PC-9 (cell line): Measurements from ENCODE around the gene NOC2L. TPM values are rescaled to one million over a fixed set of nuclear protein-coding genes. Genes with fewer than 3 reads are reported as not detected.
"Not testable (repeated sequence)": the region's sequence is repeated elsewhere in the genome, so short reads cannot be mapped to it uniquely, and the experiment has no call there.

Experiments
- BruUV-seq: library from RNA; stranded (reverse); fragments of 400-500 nt; replicated peaks from 2 replicates; lab custom pipeline; 2021; lab: Mats Ljungman, UMichigan
- CTCF ChIA-PET: fragments of 300-600 bp; sonication (Branson Sonifier 250); formaldehyde crosslinking; loops from one replicate; lab custom pipeline; 2022; ENCODE audit warnings: antibody characterized with exemption; lab: Charles Lee
- POLR2A ChIA-PET: fragments of 300-600 bp; sonication (Branson Sonifier 250); formaldehyde crosslinking; loops from one replicate; lab custom pipeline; 2022; ENCODE audit warnings: antibody characterized with exemption; ENCODE audit not compliant: unreplicated experiment; lab: Charles Lee
- DNase-seq, 2 experiments: peaks; one replicate each; pipeline versions ENCODE4 v3.0.0 to v3.0.0-alpha.2; 2015 to 2022; ENCODE audit warnings: mixed read lengths in 1 of 2
- H2AFZ ChIP-seq: fragments of 200-600 bp; sonication (generic); 2 replicates; pipeline ENCODE4 v1.8.1; 2017; ENCODE audit warnings: antibody characterized with exemption
- H3F3A ChIP-seq: fragments of 200-600 bp; sonication (generic); 2 replicates; pipeline ENCODE4 v1.8.1; 2017; ENCODE audit warnings: antibody characterized with exemption, mild to moderate bottlenecking, low read depth; ENCODE audit not compliant: insufficient read depth
- H3K27ac ChIP-seq: fragments of 200-600 bp; sonication (generic); 2 replicates; pipeline ENCODE4 v1.6.1; 2016; ENCODE audit warnings: mixed run types
- H3K27me3 ChIP-seq: fragments of 200-600 bp; sonication (generic); 2 replicates; pipeline ENCODE4 v1.6.1; 2016; ENCODE audit warnings: low read depth, mixed run types; ENCODE audit not compliant: insufficient read depth
- H3K36me3 ChIP-seq: fragments of 200-600 bp; sonication (generic); 2 replicates; pipeline ENCODE4 v1.6.1; 2016; ENCODE audit warnings: low read depth, mixed run types
- H3K4me1 ChIP-seq: fragments of 200-600 bp; sonication (generic); replicated peaks from 2 replicates; pipeline ENCODE4 v1.6.1; 2016; ENCODE audit warnings: mixed run types; ENCODE audit not compliant: insufficient read depth
- H3K4me2 ChIP-seq: fragments of 200-600 bp; sonication (generic); 2 replicates; pipeline ENCODE4 v1.6.1; 2017; ENCODE audit warnings: mixed run types
- H3K4me3 ChIP-seq: fragments of 200-600 bp; sonication (generic); 2 replicates; pipeline ENCODE4 v1.6.1; 2016; ENCODE audit warnings: mixed run types
- H3K79me2 ChIP-seq: fragments of 200-600 bp; sonication (generic); 2 replicates; pipeline ENCODE4 v1.6.1; 2017; ENCODE audit warnings: low read depth, mixed run types
- H3K9me2 ChIP-seq: fragments of 200-600 bp; sonication (generic); 2 replicates; pipeline ENCODE4 v1.8.1; 2017; ENCODE audit warnings: mild to moderate bottlenecking; ENCODE audit not compliant: insufficient read depth
- H3K9me3 ChIP-seq: fragments of 200-600 bp; sonication (generic); 2 replicates; pipeline ENCODE4 v1.8.1; 2016; ENCODE audit warnings: low read depth; ENCODE audit not compliant: insufficient read depth
- H4K20me1 ChIP-seq: fragments of 200-600 bp; sonication (generic); 2 replicates; pipeline ENCODE4 v1.8.1; 2017; ENCODE audit not compliant: insufficient read depth
- CTCF ChIP-seq: fragments of 200-600 bp; sonication (generic); conservative IDR thresholded peaks from 2 replicates; pipeline ENCODE4 v1.6.1; 2017; ENCODE audit warnings: mixed run types, antibody characterized with exemption, mild to moderate bottlenecking, moderate library complexity
- EZH2 ChIP-seq: fragments of 200-600 bp; sonication (generic); IDR thresholded peaks from 2 replicates; pipeline ENCODE4 v1.8.0; 2017; ENCODE audit warnings: antibody characterized with exemption, low read depth
- intact Hi-C: fragments of 100-400 bp; cut with micrococcal nuclease; formaldehyde crosslinking; loops from one replicate; pipeline ENCODE4 v1.10.0; 2022; ENCODE audit not compliant: unreplicated experiment
- total RNA-seq: library from RNA; stranded (reverse); gene quantifications from 2 replicates; pipeline ENCODE4 v1.2.3, GENCODE V29; 2021

The NOC2L gene
- total RNA-seq, 1 experiment from 2014 or later, result 86.4 TPM

GRCh38 chr1:993379-993995 is 34.4 kb upstream of the NOC2L start:
- Histone ChIP-seq H2AFZ (no peak overlapping the region), H3K9me3 (no peaks in the 10 kb centered on the region), H4K20me1 (peaks cover 11% of the 10 kb centered on the region), H3K79me2 (peaks cover 4% of the 10 kb centered on the region; the same call in 1 of the 2 replicates), H3K9me2 (no peaks in the 10 kb centered on the region), H3F3A (peaks cover 13% of the 10 kb centered on the region; the same call in 1 of the 2 replicates), H3K27ac (no peak overlapping the region), H3K4me3 (no peak overlapping the region), H3K27me3 (no peaks in the 10 kb centered on the region), H3K4me2 (no peak overlapping the region), H3K36me3 (no peaks in the 10 kb centered on the region), H3K4me1 (no peaks in the 10 kb centered on the region)
- intact Hi-C loops, result no loop called here
- TF ChIP-seq CTCF (no peak), EZH2 (no peak)
- BruUV-seq, result no TSS peak
- DNase-seq, result no peak
- ChIA-PET CTCF (no interaction called here), POLR2A (no interaction called here)

GRCh38 chr1:992362-992761 is 33.3 kb upstream of the NOC2L start:
- POLR2A ChIA-PET, result no interaction called here
- no peak for DNase-seq
- CTCF ChIA-PET, result no interaction called here
- no peaks in the 10 kb centered on the region for H3K27me3 ChIP-seq
- H2AFZ ChIP-seq, result no peak overlapping the region
- no peaks in the 10 kb centered on the region for H3K9me2 ChIP-seq
- H3K4me2 ChIP-seq, result no peak overlapping the region
- no peaks in the 10 kb centered on the region for H3K79me2 ChIP-seq
- BruUV-seq, result no TSS peak
- H3K4me3 ChIP-seq, result no peak overlapping the region
- no peak overlapping the region for H3K27ac ChIP-seq
- peaks cover 13% of the 10 kb centered on the region; the same call in 1 of the 2 replicates for H3F3A ChIP-seq
- H3K36me3 ChIP-seq, result no peaks in the 10 kb centered on the region
- intact Hi-C loops, result no loop called here
- peaks cover 4% of the 10 kb centered on the region; the same call in 1 of the 2 replicates for H4K20me1 ChIP-seq
- TF ChIP-seq CTCF (no peak), EZH2 (no peak)
- no peaks in the 10 kb centered on the region for H3K4me1 ChIP-seq
- H3K9me3 ChIP-seq, result no peaks in the 10 kb centered on the region

- no peak overlapping the region for H3K4me2 ChIP-seq
- no peaks in the 10 kb centered on the region for H3K79me2 ChIP-seq
- no TSS peak for BruUV-seq
- no peak overlapping the region for H3K4me3 ChIP-seq
- H3K9me3 ChIP-seq, result no peaks in the 10 kb centered on the region
- intact Hi-C loops, result no loop called here
- DNase-seq, result no peak
- no peaks in the 10 kb centered on the region for H3K27me3 ChIP-seq
- POLR2A ChIA-PET, result no interaction called here
- no peaks in the 10 kb centered on the region for H3K36me3 ChIP-seq
- CTCF ChIA-PET, result no interaction called here
- no peaks in the 10 kb centered on the region for H4K20me1 ChIP-seq
- TF ChIP-seq CTCF (no peak), EZH2 (no peak)
- no peak overlapping the region for H3K27ac ChIP-seq
- no peak overlapping the region for H2AFZ ChIP-seq
- H3K4me1 ChIP-seq, result no peaks in the 10 kb centered on the region
- H3F3A ChIP-seq, result peaks cover 8% of the 10 kb centered on the region; the same call in 1 of the 2 replicates
- H3K9me2 ChIP-seq, result no peaks in the 10 kb centered on the region
Observed at GRCh38 chr1:991895-992294, 32.8 kb upstream of the NOC2L start.

GRCh38 chr1:991275-991674 is 32.2 kb upstream of the NOC2L start:
- POLR2A ChIA-PET, result not testable (repeated sequence)

GRCh38 chr1:988061-988460 is 29.0 kb upstream of the NOC2L start:
- DNase-seq, H3K79me2 ChIP-seq, CTCF ChIA-PET, H3K4me3 ChIP-seq, H4K20me1 ChIP-seq, H3K27me3 ChIP-seq, H3K9me3 ChIP-seq, H3F3A ChIP-seq, H3K9me2 ChIP-seq, H3K4me1 ChIP-seq, H3K36me3 ChIP-seq, H2AFZ ChIP-seq, POLR2A ChIA-PET, H3K4me2 ChIP-seq, BruUV-seq, H3K27ac ChIP-seq: not testable (repeated sequence)
- intact Hi-C loops, result loop anchor here (10.0 kb wide), 1 partner anchor 247 kb away; the partner anchor contains the start of genes B3GALT6 and SDF4

More at GRCh38 chr1:991275-991674, 32.2 kb upstream of the NOC2L start:
- H3K4me1 ChIP-seq, H3K27me3 ChIP-seq, H3F3A ChIP-seq, BruUV-seq, intact Hi-C loops, H2AFZ ChIP-seq, DNase-seq, H3K4me2 ChIP-seq, H3K36me3 ChIP-seq, H3K79me2 ChIP-seq, H3K9me3 ChIP-seq, H3K4me3 ChIP-seq, H3K27ac ChIP-seq, H4K20me1 ChIP-seq, CTCF ChIA-PET, H3K9me2 ChIP-seq: not testable (repeated sequence)
